Muscle layer of colon (tissue), 2 donors: ENCODE measurements around the gene NUP98.
"Not testable (repeated sequence)": the region's sequence is repeated elsewhere in the genome, so short reads cannot be mapped to it uniquely, and the experiment has no call there.

Experiments
- H3K27ac ChIP-seq: one replicate; pipeline ENCODE4 v1.7.0; 2013; ENCODE audit warnings: low read depth, mild to moderate bottlenecking, low read length, moderate library complexity
- H3K27me3 ChIP-seq, 2 donors: one replicate each; pipeline ENCODE4 v1.7.0; 2013; ENCODE audit warnings: low read length in 2 of 2, mild to moderate bottlenecking in 2 of 2; ENCODE audit not compliant: insufficient read depth in 2 of 2, control insufficient read depth in 1 of 2
- H3K36me3 ChIP-seq: one replicate; pipeline ENCODE4 v1.7.0; 2013; ENCODE audit warnings: mild to moderate bottlenecking, low read length; ENCODE audit not compliant: insufficient read depth
- H3K4me1 ChIP-seq: one replicate; pipeline ENCODE4 v1.7.0; 2013; ENCODE audit warnings: mild to moderate bottlenecking, low read length; ENCODE audit not compliant: insufficient read depth
- H3K4me3 ChIP-seq, 2 donors: one replicate each; pipeline ENCODE4 v1.7.0; 2013; ENCODE audit warnings: low read length in 2 of 2, low read depth in 1 of 2, mild to moderate bottlenecking in 1 of 2, moderate library complexity in 1 of 2
- H3K9ac ChIP-seq: one replicate; pipeline ENCODE4 v1.7.0; 2013; ENCODE audit warnings: low read length
- H3K9me3 ChIP-seq: one replicate; pipeline ENCODE4 v1.7.0; 2013; ENCODE audit warnings: mild to moderate bottlenecking, low read length
- donor health status: abdominal sarcoma.
- donor health status: Adenocarcinoma of cecum.

Gene NUP98

GRCh38 chr11:3795131-3796001 is 2.0 kb downstream of the NUP98 start:
- no peak overlapping the region for H3K9ac ChIP-seq
- no peaks in the 10 kb centered on the region for H3K27me3 ChIP-seq
- H3K36me3 ChIP-seq = peaks cover 16% of the 10 kb centered on the region
- no peaks in the 10 kb centered on the region for H3K9me3 ChIP-seq
- H3K4me3 ChIP-seq = peak overlapping the region in 1 of 2 donors; percentile 80
- H3K27ac ChIP-seq = no peak overlapping the region
- H3K4me1 ChIP-seq = peaks cover 18% of the 10 kb centered on the region

DNA sequence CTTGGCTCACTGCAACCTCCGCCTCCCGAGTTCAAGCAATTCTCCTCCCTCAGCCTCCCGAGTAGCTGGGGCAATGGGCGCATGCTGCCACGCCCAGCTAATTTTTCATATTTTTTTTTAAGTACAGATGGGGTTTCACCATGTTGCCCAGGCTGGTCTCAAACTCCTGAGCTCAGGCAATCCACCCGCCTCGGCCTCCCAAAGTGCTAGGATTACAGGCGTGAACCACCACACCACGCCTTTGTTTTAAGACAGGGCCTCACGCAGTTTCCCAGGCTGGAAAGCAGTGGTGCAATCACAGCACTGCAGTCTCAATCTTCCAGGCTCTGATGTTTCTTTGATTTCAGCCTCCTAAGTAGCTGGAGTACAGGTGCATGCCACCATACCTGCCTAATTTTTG is 3.0 kb downstream of the NUP98 start:
- Histone ChIP-seq H3K4me1 (peaks cover 24% of the 10 kb centered on the region), H3K36me3 (peaks cover 16% of the 10 kb centered on the region)
- H3K9ac ChIP-seq, H3K9me3 ChIP-seq, H3K27me3 ChIP-seq, H3K4me3 ChIP-seq, H3K27ac ChIP-seq: not testable (repeated sequence)

DNA sequence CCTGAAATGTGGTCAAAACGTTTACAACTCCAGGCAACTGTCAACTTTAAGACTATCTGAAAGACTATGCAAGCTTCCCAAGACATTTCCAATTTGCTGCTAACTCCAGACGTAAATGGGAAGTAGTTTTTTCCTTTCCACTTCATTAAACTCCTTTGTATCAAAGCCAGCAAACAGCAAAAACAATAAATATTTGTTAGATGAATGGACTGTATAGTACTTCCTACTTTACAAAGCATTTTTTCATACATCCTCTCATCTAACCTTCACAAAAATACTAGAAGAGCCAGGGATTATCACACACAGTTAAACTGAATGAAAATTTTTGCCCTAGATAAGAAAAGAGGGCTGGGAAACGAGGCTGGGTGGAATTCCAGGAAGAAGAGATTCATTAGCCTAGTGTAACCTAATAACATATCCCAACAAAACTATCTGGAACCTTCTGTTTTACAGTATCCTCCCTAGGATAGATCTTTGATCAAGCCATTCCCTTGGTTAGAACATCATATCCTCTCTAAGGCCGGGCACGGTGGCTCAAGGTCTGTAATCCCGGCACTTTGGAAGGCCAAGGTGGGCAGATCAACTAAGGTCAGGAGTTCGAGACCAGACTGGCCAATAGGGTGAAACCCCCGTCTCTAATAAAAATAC is 10.4 kb downstream of the NUP98 start:
- no peak overlapping the region for H3K4me3 ChIP-seq
- H3K27ac ChIP-seq = no peak overlapping the region
- H3K4me1 ChIP-seq = peaks cover 25% of the 10 kb centered on the region
- H3K36me3 ChIP-seq = no peaks in the 10 kb centered on the region
- H3K9ac ChIP-seq = no peak overlapping the region
- no peaks in the 10 kb centered on the region for H3K9me3 ChIP-seq
- no peaks in the 10 kb centered on the region for H3K27me3 ChIP-seq

DNA sequence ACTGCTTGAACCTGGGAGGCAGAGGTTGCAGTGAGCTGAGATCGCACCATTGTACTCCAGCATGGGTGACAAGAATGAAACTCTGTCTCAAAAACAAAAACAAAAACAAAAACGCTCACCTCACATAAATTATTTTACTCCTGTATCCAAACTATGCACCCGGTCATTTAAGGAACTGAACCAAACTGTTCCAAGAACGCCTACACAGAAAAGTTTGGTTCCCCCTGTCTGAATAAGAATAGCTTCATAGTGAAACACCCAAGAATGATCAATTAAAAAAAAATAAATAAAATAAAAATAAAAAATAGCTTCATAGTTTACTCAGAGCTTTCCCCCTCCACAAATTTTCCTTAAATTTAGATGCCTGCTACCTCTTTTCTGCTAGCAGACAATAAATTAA is 13.7 kb downstream of the NUP98 start:
- no peak overlapping the region for H3K4me3 ChIP-seq
- H3K27me3 ChIP-seq = no peaks in the 10 kb centered on the region
- peaks cover 5% of the 10 kb centered on the region for H3K36me3 ChIP-seq
- no peak overlapping the region for H3K27ac ChIP-seq
- H3K9me3 ChIP-seq = no peaks in the 10 kb centered on the region
- peaks cover 16% of the 10 kb centered on the region for H3K4me1 ChIP-seq
- no peak overlapping the region for H3K9ac ChIP-seq

DNA sequence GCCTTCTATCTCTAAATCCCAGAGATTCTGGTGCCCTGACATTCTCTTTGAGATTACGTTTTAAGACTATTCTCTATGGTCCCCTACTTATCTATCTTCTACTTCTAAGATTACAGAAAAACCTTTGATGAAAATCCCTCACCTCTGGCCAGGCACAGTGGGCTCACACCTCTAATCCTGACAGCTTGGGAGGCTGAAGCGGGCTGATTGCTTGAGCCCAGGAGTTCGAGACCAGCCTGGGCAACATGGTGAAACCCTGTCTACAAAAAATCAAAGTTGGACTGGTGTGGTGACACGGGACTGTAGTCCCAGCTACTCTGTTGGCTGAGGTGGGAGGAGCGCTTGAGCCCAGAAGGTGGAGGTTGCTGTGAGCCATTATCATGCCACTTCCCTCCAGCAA is 14.4 kb downstream of the NUP98 start:
- H3K4me1 ChIP-seq = peaks cover 16% of the 10 kb centered on the region
- H3K9ac ChIP-seq = no peak overlapping the region
- H3K9me3 ChIP-seq = no peaks in the 10 kb centered on the region
- no peak overlapping the region for H3K4me3 ChIP-seq
- no peaks in the 10 kb centered on the region for H3K27me3 ChIP-seq
- H3K36me3 ChIP-seq = peaks cover 12% of the 10 kb centered on the region
- no peak overlapping the region for H3K27ac ChIP-seq

- H3K36me3 ChIP-seq = peaks cover 26% of the 10 kb centered on the region
- H3K27me3 ChIP-seq = no peaks in the 10 kb centered on the region
- H3K9ac ChIP-seq = no peak overlapping the region
- no peak overlapping the region for H3K4me3 ChIP-seq
- H3K9me3 ChIP-seq = no peaks in the 10 kb centered on the region
- H3K27ac ChIP-seq = no peak overlapping the region
- peaks cover 6% of the 10 kb centered on the region for H3K4me1 ChIP-seq
Measured at GRCh38 chr11:3781423-3781822, 15.9 kb downstream of the NUP98 start.

GRCh38 chr11:3775736-3776406 is 21.5 kb downstream of the NUP98 start:
- Histone ChIP-seq H3K4me3 (no peak overlapping the region), H3K36me3 (peaks cover 62% of the 10 kb centered on the region), H3K9ac (no peak overlapping the region), H3K4me1 (no peaks in the 10 kb centered on the region), H3K27ac (no peak overlapping the region), H3K27me3 (no peaks in the 10 kb centered on the region), H3K9me3 (no peaks in the 10 kb centered on the region)

DNA sequence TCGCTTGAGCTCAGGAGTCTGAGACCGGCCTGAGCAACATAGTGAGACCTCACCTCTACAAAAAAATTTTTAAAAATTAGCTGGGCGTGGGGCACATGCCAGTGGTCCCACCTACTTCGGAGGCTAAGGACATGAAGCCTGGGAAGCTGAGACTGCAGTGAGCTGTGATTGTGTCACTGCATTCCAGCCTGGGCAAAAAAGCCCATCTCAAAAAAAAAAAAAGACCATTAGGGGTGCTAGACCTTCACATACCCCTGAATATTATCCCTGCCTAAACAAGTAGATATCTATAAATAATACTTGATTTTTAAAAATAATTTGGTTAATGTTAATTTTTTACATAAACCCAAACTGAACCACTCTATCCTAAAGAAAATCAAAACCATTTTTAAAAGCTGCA is 24.2 kb downstream of the NUP98 start:
- peaks cover 77% of the 10 kb centered on the region for H3K36me3 ChIP-seq
- no peaks in the 10 kb centered on the region for H3K4me1 ChIP-seq
- H3K27ac ChIP-seq = no peak overlapping the region
- H3K9ac ChIP-seq = no peak overlapping the region
- H3K4me3 ChIP-seq = no peak overlapping the region
- H3K9me3 ChIP-seq = no peaks in the 10 kb centered on the region
- H3K27me3 ChIP-seq = no peaks in the 10 kb centered on the region

DNA sequence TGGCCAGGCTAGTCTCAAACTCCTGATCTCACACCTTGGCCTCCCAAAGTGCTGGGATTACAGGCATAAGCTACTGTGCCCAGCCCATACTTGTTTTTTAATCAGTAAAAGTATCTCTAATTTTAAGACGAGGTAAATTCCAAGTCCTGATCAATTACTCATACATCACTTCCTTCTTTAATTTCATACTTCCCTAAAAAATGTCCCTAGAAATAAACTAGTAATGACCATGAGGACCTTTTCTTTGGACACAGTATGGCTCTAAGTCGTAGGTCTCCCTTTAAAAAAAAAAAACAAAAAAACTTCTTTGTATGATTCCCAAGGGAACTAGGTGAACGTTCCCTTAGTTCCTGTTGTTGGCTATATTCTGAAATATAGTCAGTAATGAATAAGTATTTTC is 29.8 kb downstream of the NUP98 start:
- Histone ChIP-seq H3K4me3 (no peak overlapping the region), H3K9ac (no peak overlapping the region), H3K36me3 (peaks cover 89% of the 10 kb centered on the region), H3K27me3 (no peaks in the 10 kb centered on the region), H3K4me1 (no peaks in the 10 kb centered on the region), H3K9me3 (no peaks in the 10 kb centered on the region), H3K27ac (no peak overlapping the region)

DNA sequence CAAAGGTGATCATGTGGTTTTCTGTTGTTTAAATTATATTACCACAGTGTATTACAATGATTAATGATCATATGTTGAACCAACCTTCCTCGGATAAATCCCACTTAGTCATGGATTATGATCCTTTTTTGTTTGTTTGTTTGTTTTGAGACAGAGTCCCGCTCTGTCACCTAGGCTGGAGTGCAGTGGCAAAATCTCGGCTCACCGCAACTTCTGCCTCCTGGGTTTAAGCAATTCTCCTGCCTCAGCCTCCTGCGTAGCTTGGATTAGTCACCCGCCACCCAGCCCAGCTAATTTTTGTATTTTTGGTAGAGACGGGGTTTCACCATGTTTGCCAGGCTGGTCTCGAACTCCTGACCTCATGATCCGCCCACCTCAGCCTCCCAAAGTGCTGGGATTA is 30.5 kb downstream of the NUP98 start:
- not testable (repeated sequence) for H3K9me3 ChIP-seq, H3K4me3 ChIP-seq, H3K27ac ChIP-seq, H3K27me3 ChIP-seq, H3K4me1 ChIP-seq, H3K9ac ChIP-seq
- peaks cover 85% of the 10 kb centered on the region for H3K36me3 ChIP-seq

DNA sequence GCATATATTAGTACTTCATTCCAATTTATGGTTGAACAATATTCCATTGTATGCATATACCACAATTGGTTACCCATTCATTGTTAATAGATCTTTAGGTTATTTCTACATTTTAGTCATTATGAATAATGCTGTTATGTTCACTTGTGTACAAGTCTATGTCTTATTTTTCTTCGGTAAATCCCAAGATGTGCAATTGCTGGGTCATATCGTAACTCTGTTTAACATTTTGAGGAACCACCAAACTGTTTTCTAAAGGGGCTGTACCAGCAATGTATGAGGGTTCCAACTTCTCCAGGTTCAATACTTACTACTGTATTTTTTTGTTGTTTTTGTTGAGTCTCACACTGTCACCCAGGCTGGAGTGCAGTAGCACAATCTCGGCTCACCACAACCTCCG is 33.1 kb downstream of the NUP98 start:
- no peak overlapping the region for H3K4me3 ChIP-seq
- peaks cover 75% of the 10 kb centered on the region for H3K36me3 ChIP-seq

More for the DNA sequence above, 33.1 kb downstream of the NUP98 start:
- H3K4me1 ChIP-seq = no peaks in the 10 kb centered on the region
- H3K9ac ChIP-seq = no peak overlapping the region
- no peaks in the 10 kb centered on the region for H3K27me3 ChIP-seq
- no peaks in the 10 kb centered on the region for H3K9me3 ChIP-seq
- no peak overlapping the region for H3K27ac ChIP-seq
